HL-60 (cell line): ENCODE results near the gene SRSF5.

Experiments used
- CTCF ChIP-seq: IDR thresholded peaks from one replicate; pipeline ENCODE4 v1.5.1; 2011; ENCODE audit warnings: low read length, control low read depth, inconsistent platforms; ENCODE audit not compliant: insufficient read depth
- GABPA ChIP-seq: IDR thresholded peaks from 2 replicates; pipeline ENCODE4 v1.6.1; 2012; ENCODE audit warnings: low read depth

- TF ChIP-seq CTCF, result no peak
- no peak for TF ChIP-seq GABPA
Observed at GRCh38 chr14:69755296-69755695, 11.6 kb upstream of the SRSF5 start.
